Gastroesophageal sphincter (tissue), 3 donors: ENCODE results near the gene C1QB.

Experiments used
- CTCF ChIP-seq, 4 experiments: fragments of 200-600 bp in 2 of 4; fragments of 450-650 bp in 2 of 4; sonication (generic) in 1 of 4; IDR thresholded peaks; one replicate each; pipeline ENCODE4 v1.5.1; 2017 to 2019; ENCODE audit warnings: antibody characterized with exemption in 4 of 4, mild to moderate bottlenecking in 2 of 4, moderate library complexity in 2 of 4
- POLR2A ChIP-seq, 2 donors: fragments of 450-650 bp; IDR thresholded peaks; one replicate each; pipeline ENCODE4 v1.6.1; 2017; ENCODE audit warnings: antibody characterized with exemption in 2 of 2, mild to moderate bottlenecking in 2 of 2, moderate library complexity in 1 of 2
- POLR2AphosphoS5 ChIP-seq: sonication (generic); formaldehyde crosslinking; IDR thresholded peaks from one replicate; pipeline ENCODE4 v1.6.1; 2017; ENCODE audit warnings: antibody characterized with exemption

GRCh38 chr1:22646384-22646783 lies 6.7 kb upstream of the C1QB start:
- no peak for TF ChIP-seq CTCF (IDR thresholded peaks at IDR 0.05)
- no peak for TF ChIP-seq POLR2AphosphoS5
- no peak for TF ChIP-seq POLR2A (IDR thresholded peaks at IDR 0.05)
